HEK293T (cell line): ENCODE data around the gene RASGRP3.

Source experiments
- BHLHE40 ChIP-seq: fragments of 450-650 bp; IDR thresholded peaks from 2 replicates; pipeline ENCODE4 v1.6.1; 2016; ENCODE audit warnings: mild to moderate bottlenecking, moderate library complexity, borderline replicate concordance
- FOXK2 ChIP-seq: fragments of 450-650 bp; IDR thresholded peaks from 2 replicates; pipeline ENCODE4 v1.6.1; 2016; ENCODE audit warnings: mild to moderate bottlenecking
- FOXM1 ChIP-seq: fragments of 450-650 bp; IDR thresholded peaks from 2 replicates; pipeline ENCODE4 v1.6.1; 2017; ENCODE audit warnings: mild to moderate bottlenecking, borderline replicate concordance
- HDGF ChIP-seq: fragments of 450-650 bp; IDR thresholded peaks from 2 replicates; pipeline ENCODE4 v1.6.1; 2017; ENCODE audit warnings: antibody characterized with exemption, borderline replicate concordance
- L3MBTL2 ChIP-seq: fragments of 450-650 bp; conservative IDR thresholded peaks from 2 replicates; pipeline ENCODE4 v1.6.1; 2016; ENCODE audit warnings: mild to moderate bottlenecking
- PKNOX1 ChIP-seq: fragments of 450-650 bp; IDR thresholded peaks from 2 replicates; pipeline ENCODE4 v1.6.1; 2016
- SP1 ChIP-seq: fragments of 450-650 bp; IDR thresholded peaks from 2 replicates; pipeline ENCODE4 v1.6.1; 2017
- SUZ12 ChIP-seq: fragments of 450-650 bp; IDR thresholded peaks from 2 replicates; pipeline ENCODE4 v1.6.1; 2016; ENCODE audit warnings: mild to moderate bottlenecking
- TARDBP ChIP-seq: fragments of 450-650 bp; IDR thresholded peaks from 2 replicates; pipeline ENCODE4 v1.6.1; 2016
- ZNF384 ChIP-seq: fragments of 450-650 bp; IDR thresholded peaks from 2 replicates; pipeline ENCODE4 v1.6.1; 2016

GRCh38 chr2:33476793-33477190 is 343 bp downstream of the RASGRP3 start:
- TF ChIP-seq BHLHE40 (no peak), PKNOX1 (no peak), TARDBP (no peak), SP1 (no peak), SUZ12 (no peak), FOXK2 (no peak), ZNF384 (no peak), FOXM1 (no peak), L3MBTL2 (no peak; the same call in 1 of the 2 replicates), HDGF (no peak)
